GM19193 (cell line): Measurements from ENCODE around the gene GSAP.

ENCODE experiments used
- POLR2A ChIP-seq: IDR thresholded peaks from 4 replicates; pipeline ENCODE4 v1.6.1; 2011; ENCODE audit not compliant: insufficient read depth, insufficient read length; ENCODE audit errors: extremely low read depth

Gene GSAP

DNA sequence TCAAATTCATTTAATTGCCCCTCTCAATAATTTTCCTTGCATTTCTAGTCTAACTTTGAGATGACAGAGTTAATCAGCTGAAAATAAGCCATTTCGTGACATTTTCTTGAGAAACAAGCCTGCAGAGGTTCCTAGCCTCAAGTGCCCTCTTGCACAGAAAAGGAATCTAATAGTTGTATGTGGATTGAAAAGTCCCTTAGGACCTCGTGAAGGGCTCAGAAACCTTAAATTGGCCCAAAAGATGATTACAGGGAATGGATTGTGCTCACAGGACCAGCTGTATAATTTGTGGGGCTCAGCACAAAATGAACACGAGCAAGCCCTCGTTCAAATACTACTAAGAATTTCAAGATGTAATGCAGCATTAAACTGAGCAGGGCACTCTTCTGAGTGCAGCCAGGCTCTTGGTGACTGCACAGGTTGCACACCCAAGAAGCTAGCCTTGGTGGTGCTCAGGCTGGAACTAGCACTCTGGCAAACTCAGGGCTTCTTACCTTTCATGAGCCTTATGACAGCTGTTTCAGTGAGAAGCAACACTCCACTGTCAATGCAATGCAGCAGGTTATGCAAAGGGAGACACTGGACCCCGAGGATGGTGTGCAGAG is 102.2 kb downstream of the GSAP start:
- no peak for TF ChIP-seq POLR2A

DNA sequence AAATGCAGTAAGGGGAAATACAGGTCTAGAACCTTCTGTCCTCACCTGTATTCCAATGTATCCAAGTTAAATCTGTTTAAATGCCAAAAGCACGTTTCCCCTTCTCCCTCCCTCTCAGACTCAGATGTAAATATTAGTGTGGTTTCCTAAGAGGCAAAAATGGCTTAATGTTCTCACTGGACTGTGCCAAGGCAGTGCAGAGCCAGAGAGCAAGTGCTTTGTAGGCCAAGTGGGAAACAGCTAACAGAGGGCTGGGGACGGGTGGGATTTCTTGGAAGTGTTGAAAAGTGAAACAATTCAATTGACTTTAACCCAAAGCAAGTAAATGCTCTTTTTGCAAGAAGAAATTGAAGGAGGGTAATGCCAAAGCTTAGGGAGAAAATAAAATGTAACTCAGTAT is 103.1 kb downstream of the GSAP start:
- no peak for TF ChIP-seq POLR2A

DNA sequence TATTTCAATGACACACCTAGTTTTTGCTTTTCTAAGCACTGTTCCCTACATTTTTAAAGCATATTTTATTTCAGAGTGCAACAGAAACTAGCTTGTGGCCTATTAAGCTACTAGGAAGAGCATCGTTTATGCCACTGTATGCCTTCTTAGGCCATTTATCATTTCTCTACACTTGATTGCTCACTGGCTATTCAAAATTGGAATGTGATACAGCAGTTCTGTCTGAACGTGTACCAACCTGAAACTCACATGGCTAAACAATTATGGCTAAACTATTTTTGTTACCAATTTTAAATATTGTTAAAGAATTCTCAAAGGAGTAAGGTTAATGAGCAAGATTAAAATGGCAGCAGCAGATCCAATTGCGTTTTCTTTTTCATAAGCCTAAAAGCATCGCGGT is 105.2 kb downstream of the GSAP start:
- no peak for TF ChIP-seq POLR2A

- no peak for TF ChIP-seq POLR2A
Observed at GRCh38 chr7:77309714-77310220, 106.4 kb downstream of the GSAP start.

DNA sequence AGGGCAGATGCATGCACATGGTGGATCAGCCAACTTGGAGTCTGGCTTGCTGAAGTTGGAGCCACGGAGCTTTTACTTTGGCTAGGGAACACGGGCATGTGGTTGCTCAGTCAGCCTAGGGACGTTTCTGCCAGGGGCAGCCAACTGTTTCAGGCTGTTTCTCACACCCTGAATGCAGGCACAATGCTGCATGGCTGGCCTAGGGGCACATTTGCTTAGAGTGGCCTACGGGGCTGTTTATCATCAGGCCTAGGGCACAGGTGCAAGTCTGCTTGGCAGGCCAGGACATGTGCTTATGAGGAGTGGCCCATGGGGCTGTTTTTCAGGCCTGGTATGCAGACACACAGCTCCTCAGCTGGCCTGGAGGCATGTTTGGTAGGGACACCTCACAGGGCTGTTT is 107.4 kb downstream of the GSAP start:
- no peak for TF ChIP-seq POLR2A

DNA sequence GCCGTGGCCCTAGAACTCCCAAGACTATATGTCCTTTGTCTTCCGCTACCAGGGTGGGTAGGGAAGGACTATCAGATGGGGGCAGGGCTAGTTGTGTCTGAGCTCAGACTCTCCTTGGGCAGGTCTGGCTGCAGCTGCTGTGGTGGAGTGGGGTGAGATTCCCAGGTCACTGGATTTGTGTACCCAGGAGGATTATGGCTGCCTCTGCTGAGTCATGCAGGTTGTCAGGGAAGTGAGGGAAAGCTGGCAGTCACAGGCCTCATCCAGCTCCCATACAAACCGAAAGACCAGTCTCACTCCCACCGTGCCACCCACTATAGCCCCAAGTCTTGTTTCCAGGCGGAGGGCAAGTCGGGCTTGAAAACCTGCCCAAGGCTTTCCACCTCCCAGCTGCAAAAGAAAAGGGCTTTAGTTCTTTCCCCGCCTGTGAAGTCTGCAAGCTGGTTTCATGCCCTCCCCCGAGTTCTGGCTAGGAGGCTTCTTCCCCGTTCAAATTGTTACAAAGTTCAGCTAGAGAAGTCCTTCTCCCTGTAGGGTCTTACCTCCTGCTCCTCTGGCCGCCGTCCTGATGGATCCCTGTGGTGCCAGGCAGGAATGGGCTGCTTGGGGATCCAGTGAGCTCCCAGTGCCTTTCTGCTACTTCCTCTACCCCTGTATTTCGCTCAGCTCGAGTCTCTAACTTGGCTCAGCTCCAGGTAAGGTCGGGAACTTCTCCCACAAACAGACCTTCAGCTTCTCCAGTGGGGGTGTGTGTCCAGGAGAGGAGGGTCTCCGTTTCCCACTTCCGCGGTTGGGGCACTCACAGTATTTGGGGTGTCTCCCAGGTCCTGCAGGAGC is 109.7 kb downstream of the GSAP start:
- TF ChIP-seq POLR2A = no peak

DNA sequence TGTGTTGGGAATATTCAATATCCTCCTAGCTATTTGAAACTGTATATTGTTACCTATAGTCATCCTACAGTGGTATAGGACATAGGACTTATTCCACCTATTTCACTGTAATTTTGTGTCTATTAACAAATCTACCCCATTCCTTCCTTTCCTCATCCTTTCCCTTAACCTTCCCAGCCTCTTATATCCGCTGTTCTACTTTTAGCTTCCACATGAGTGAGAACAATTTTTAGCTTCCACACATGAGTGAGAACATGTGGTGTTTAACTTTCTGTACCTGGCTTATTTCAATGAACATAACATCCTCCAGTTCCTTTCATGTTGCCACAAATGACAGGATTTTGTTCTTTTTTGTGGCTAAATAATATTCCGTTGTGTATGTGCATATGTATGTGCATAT is 120.6 kb downstream of the GSAP start:
- no peak for TF ChIP-seq POLR2A

GRCh38 chr7:77293046-77293445 is 123.1 kb downstream of the GSAP start:
- TF ChIP-seq POLR2A = no peak

DNA sequence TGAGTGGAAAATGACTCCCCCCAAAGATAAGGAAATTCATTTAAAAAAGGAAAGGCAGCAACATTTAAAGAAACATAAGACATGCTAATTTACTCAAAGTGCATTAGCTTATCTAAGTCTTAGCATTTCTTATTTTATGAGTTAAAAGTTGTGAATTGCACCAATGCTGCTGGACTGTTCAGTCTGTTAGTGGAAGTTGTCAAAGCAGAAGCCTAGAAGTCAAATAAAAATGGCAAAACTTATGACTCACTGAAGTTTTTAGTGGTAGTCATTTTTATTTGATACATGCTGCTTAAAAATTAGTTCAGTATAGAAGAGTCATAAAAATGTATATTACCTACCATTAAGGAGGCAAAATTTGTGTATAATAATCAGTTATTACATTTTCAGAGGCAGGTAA is 125.7 kb downstream of the GSAP start:
- no peak for TF ChIP-seq POLR2A

DNA sequence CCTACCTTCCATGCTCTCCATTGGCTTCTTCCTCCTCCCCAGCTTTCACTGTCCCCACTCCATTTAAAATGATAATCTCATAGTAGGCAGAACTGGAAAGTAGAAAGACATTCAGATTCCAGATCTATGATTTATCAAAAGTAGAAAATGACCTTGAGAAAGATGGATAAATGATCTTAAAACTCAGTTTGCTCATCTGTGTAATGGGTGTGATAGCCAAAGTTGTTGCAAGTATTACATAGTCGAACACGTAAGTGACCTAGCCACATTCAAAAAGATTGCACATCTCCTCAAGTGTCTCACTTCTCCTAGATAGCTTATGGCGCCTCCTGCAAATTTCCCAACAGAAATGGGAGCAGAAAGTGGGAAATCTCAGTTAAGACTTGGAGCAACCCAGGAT is 126.8 kb downstream of the GSAP start:
- no peak for TF ChIP-seq POLR2A

DNA sequence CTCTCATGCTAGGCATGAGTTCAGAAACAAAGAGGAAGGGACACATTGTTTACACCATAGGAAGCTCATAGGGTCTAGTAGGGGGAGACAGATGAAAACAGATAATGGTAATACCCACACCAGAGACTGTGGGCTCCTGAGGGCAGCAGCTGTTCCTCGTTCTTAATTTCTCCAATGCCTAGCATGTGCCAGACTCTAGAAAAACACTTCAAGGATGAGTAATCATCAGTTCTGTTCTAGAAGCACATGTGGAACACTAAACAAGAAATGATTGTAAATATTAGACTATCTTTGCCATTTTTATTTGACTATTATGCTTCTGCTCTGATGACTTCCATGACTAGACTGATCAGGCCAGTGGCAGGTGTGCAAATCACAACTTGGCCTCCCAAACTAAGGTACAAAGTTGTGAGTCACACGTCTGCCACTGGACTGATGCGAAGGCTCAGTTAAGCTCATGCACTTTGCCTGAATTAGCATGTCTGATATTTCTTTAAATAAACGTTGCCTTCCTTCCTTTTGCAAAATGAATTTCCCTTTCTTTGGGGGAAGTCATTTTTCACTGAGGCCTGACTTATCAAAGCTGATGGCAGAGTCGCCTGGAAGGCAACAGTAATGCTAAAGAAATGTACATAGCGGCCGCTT is 127.4 kb downstream of the GSAP start:
- no peak for TF ChIP-seq POLR2A

GRCh38 chr7:77284616-77285015 is 131.5 kb downstream of the GSAP start:
- no peak for TF ChIP-seq POLR2A

GRCh38 chr7:77284005-77284404 is 132.1 kb downstream of the GSAP start:
- no peak for TF ChIP-seq POLR2A

DNA sequence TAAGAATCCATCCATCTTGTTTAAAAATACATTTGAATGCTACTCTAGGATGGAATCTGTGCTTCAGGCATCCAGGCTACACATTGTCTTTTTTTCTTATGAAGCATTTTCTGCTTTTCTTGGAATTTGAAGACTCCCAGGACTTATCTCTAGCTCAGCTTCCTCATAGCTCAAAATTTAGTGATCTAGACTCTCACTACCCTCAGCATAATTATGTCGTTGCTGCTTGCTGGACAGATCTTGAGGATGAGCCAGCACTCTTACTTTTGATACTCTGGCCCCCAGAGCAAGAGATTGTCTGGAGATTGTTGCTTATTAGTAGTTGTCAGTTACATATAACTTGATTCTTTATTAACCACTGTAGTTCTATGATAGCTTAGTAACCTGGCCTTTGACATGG is 133.3 kb downstream of the GSAP start:
- TF ChIP-seq POLR2A = no peak

GRCh38 chr7:77281780-77282478 is 134.2 kb downstream of the GSAP start:
- TF ChIP-seq POLR2A = no peak
